Right forelimb (tissue), 1 donor: ENCODE data around the gene VNN1.
"Not testable (repeated sequence)": the region's sequence is repeated elsewhere in the genome, so short reads cannot be mapped to it uniquely, and the experiment has no call there.

Source experiments
- DNase-seq: peaks from one replicate; pipeline ENCODE4 v3.0.0-alpha.2; 2018

The VNN1 gene

DNA sequence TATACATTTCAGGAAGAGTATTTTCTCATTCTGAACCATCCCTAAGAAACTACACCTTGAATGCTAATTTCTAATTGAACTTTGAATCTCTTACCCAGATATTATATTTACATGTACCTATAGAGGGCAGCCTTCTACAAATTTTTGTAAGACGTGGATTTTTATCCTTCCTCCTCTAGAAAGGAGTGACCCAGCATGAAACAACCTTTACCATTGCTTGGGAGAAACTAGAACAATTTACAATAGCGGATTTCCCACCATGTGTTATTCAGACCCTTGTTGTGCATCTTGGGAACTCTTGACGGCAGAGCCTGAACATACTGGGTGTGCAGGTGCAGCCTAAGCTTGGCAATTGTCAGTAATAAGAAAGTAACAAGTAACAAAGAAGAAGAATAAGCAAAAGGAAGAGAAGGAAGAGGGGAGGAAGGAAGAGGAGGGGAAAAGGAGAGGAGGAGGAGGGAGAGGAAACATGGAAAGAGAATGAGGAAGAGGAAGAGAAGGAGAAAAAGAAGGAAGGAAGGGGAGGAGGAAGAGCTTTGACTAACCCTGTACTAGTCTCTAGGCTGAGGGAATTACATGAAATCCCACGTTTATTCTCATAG, 44.1 kb downstream of the VNN1 start:
- DNase-seq, result no peak

DNA sequence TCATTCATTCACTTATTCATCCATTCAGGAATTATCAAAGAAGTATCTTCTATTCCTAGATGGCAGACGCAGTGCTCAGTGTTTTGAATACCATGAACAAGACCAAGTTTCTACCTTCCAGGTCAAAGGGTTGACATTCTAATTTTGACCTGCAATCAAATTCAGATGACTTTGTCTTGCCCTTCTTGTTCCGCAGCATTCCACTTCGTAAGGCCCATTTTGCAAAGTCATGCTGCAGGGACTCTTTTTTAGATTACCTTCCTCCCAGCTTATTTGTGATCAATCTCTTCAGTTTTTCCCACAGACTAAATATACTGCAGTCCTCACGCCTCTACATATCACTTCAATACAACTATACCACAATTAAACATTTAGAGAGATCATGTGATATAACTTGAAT, 47.7 kb downstream of the VNN1 start:
- no peak for DNase-seq

GRCh38 chr6:132664309-132665034, 49.4 kb downstream of the VNN1 start:
- DNase-seq, result no peak

DNA sequence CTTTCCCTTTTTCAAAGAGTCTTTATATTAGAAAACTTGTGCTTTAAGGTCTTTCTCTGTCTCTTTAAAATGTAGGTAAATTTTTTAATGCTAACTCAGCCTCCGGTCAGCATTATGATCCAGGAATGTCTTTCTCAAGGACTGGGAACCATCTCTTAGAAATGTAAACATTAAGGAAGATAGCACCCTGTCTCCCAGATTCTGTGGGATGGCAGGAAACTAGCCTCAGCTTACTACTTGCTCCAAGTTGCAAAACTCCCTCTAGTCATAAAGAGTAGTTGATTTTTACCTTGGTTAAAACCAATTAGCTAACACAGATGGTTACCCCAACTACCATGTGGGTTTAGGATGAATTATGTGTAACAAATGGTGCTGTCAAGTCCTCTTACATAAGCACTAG, 50.2 kb downstream of the VNN1 start:
- no peak for DNase-seq

DNA sequence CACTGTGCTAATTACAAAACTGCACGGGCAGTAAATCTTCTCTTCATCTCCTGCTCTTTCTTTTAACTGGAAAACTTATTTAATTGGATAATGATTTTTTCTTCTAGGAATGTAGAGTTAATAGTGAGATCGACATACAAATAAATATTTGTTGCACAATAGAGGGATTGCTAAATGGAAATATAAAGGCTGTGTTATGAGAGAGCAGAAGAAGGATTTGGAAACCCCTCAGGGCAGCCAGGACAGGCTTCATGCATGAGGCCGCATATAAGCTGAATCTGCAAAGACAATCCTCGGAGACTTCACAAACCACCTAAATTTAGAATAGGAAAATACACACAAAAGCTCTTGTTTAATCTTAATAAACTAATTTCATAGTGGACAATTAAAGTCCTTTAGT, 51.9 kb downstream of the VNN1 start:
- DNase-seq, result no peak

DNA sequence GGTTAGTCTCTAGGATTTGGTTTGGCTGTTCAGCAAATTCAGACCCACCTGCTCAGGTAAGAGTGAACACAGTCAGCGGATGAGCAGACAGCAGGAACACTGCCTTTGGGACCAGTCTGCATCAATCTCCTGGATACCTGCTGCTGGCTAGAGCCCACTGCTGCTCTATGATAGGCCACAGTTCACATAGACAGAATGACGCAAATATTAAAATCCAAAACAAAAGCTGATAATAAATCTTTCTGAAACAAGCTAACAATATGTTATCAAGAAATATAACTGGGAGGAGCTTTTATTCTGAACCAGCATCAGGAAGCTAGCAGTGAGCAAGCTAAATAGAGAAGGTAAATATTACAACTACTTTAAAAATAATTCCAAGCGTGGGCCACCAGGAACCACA, 54.8 kb downstream of the VNN1 start, which contains the start of gene TAAR1:
TAAR1 (minus strand) TSS at position 101 of the 400 bp plus-strand sequence. CDS start 13,179 bp downstream, outside the sequence.
- DNase-seq, result no peak

DNA sequence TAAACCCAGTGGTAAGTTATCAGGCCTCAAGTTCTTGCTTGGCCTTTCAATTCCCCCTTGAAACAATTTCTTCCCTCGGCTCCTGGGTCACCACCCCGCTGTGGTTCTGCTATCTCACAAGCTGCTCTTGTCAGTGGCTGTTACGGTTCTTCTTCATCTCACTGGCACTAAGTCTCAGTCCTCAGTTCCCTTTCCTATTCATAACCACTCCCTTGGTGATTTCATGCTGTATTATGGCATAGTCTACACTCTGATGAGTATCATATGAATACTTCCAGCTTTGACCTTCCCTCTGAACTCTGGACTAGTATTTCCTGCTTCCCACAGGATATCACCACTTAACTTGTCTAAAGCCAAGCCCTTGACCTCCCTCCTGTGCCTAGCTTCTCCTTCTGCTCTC, 62.8 kb downstream of the VNN1 start:
- DNase-seq, result no peak

GRCh38 chr6:132650429-132650828, 63.4 kb downstream of the VNN1 start:
- no peak for DNase-seq

DNA sequence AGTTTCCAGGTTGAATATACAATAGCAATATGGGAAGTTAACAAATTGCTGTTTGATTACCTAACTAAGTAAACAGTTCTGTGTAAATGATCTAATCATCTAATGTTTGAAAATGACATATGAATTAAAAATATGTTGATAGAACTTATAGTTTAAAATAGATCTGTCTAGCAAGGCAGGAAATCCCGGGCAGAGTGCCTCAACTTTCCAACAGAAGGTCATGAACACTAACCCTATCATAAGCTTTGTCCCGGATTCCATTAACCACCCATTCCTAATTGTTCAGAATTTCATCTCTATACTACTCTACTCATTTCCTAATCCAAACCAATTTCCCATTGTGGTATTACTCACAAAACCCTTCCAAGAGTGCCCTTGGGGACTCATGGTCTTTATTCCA, 65.0 kb downstream of the VNN1 start:
- DNase-seq, result no peak

DNA sequence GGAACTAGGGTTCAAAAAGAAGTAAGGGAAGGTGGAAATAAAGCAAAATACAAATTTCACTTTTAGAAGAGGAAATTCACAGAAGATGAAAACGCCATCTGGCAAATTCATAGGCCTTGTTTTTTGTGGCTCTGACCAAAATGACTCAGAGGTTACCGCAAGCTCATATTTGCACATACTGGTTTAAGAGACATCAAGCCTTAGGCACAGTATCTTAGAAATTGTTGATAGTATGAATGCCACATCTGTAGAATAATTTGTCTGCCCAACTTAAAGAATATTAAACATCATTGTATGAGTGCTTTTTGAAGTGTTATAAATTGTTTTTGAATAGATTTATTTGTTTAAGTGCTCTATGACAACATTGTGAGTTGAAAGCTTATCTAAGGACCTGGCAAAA, 65.5 kb downstream of the VNN1 start:
- no peak for DNase-seq

GRCh38 chr6:132643547-132643946, 70.3 kb downstream of the VNN1 start:
- no peak for DNase-seq

- not testable (repeated sequence) for DNase-seq
These were observed 76.7 kb downstream of the VNN1 start for GRCh38 chr6:132637135-132637534.

GRCh38 chr6:132635906-132636305, 77.9 kb downstream of the VNN1 start:
- DNase-seq, result not testable (repeated sequence)

GRCh38 chr6:132635288-132635687, 78.6 kb downstream of the VNN1 start:
- DNase-seq, result not testable (repeated sequence)

- no peak for DNase-seq
These were observed 79.1 kb downstream of the VNN1 start for GRCh38 chr6:132634796-132635195.

DNA sequence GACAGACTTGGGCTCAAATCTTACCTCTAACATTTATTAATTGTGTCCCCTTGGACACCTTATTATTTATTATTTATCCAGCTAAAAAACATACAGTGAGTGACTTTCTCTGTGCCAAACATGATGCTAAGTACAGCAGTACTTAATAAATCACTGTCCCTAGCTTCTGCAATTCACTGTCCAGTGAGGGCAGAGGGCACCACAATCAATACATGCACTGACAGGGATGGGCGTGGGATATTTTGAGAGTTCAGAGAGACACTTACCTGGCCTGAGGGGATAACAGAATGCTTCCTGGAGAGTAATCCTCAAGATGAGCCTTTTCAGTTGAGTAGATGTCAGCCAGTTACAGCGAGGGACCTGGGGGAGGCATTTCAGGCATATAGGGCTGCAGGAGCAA, 80.5 kb downstream of the VNN1 start:
- DNase-seq, result no peak
